Stimulated activated CD8-positive, alpha-beta memory T cell treated with anti-CD3 and anti-CD28 coated beads, Interleukin-15, amount 100 ng/mL, for 1 hour (primary cell): ENCODE results near the gene DUS2.

Experiments
- DNase-seq: peaks from one replicate; pipeline ENCODE4 v3.0.0-alpha.2; 2020; ENCODE audit warnings: low read depth

Gene DUS2

DNA sequence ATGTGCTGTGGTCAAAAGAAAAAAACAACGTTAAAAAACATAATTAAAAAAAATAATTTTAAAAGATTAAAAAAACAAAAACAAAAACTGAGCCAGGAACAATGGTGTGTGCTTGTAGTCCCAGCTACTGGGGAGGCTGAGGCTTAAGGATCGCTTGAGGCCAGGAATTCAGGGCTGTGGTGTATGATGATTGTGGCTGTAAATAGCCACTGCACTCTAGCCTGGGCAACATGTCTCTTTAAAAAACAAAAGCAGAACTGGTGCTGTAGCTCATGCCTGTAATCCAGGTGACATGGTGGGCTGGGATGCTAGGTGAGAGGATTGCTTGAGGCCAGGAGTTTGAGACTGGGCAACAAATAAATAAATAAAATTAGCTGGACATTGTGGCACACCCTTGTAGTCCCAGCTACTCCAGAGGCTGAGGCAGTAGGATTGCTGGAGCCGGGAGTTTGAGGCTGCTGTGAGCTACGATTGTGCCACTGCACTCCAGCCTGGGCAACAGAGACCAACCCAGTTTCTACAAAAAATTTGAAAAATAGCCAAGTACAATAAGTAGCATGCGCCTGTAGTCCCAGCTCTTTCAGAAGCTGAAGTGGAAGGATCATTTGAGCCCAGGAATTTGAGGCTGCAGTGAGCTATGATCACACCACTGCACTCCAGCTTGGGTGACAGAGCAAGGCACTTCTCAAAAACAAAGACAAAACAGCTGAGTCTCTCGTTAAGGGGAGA is 105.7 kb downstream of the DUS2 start:
- no peak for DNase-seq
